ENCODE data around the gene STARD7.

Gene STARD7

DNA sequence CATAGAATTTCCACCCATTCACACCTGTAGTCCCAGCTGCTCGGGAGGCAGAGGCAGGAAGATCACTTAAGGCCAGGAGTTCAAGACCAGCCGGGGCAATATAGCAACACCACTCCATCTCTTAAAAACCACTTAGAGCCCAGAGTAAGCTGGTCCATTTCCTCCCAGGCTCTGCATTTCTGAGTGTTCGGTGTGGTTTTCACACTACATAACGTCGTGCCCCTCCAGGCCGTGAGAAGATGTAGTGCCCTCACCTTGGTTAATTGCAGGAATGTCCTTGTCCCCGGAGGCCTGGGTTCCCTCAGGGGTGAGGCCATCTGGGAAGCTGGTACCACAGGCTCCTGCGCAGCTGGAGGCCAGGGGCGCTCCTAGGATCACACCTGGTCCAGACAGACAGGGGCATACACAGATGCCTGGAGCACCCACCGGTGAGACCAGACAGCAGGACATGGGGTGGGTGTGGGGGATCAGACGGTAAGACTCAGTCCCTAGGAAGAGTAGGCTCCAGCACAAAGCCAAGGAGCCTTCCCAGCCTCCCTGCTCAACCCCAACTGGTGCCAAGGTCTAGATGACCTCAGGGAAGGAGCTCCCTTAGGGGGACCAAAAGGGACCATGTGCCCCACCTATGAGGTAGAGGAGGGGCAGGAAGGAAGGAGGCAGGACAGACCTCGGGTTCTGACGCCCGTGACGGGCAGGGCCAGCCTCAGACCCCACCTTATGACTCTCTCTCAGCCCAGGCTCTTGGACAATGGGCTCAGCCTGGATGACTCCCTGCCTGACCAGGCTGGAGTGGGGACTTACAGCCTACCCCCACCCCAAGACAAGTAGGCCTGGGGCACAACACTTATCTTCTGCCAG, 71.1 kb downstream of the STARD7 start:
- DNase-seq (ENCODE audit: low read depth in 1 of 2, low spot score in 1 of 2): no peak

DNA sequence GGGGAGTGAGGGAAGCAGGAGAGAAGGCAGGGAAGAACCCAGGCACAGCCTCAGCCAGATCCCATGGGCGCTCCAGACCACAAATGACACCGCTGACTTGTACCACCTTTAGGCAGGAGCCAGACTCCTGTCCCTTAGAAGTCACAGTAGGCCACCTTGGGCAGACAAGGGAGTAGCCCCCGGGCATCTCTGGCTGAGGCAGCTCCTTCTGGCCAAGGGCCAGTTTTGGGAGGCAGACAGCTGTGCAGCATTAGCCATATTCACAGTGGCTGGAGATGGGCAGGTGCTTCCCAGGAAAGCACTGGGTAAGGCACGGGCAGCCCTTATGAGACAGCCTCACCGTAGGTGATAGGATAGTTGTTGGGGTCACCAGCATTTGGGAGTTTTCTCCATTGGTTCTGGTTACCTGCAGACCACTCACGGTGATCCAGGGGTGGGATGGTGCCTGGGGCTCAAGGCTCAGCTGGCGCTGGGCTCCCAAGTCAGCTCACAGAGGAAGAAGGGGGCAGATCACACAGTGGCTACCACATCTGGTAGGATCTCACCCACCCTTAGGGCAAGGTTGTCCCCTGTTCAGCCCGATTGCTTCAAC, 72.4 kb downstream of the STARD7 start:
- DNase-seq (ENCODE audit: low read depth in 1 of 2, low spot score in 1 of 2): no peak

DNA sequence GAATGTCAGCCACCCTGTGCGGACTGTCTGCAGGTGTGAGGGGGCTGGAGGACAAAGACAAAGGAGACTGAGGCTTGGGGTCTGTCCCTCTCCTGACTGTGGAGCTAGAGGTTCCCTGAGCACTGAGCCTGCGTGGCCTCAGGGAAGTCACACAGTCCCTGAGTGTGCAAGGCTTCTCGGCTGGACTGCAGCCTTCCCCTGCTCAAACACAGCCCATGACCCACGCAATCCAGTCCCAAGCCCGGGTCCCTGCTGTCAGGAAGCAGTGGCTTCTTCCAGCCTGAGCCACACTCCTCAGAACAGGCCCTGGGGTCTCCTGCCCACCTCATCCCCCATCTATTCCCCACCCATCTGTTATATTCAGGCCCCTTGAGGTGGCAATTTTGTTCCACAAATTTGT, 73.0 kb downstream of the STARD7 start:
- DNase-seq (ENCODE audit: low read depth in 1 of 2, low spot score in 1 of 2): no peak

DNA sequence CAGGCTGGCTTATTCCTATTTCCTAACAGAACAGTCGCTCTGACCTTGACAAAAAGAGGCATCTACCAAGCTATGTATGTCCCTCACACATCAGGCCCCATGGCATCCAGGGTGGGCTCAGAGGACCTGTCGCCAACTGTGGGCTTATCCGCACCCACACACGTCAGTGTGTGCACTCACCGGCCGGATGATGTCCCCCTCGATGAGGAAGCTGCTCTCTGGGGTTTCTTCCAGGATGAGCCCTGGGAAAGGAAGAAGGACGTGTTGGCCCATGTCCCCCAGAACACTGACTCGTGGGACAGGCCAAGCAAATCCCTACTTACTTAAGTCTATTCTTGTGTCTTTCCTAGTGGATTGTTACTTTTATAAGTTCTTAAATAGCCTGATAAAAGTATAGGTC, 73.5 kb downstream of the STARD7 start:
- no peak for DNase-seq (ENCODE audit: low read depth in 1 of 2, low spot score in 1 of 2)

All from activated T-helper 1 cell treated with anti-CD3 and anti-CD28 coated beads, Interleukin-2, amount 50 U/mL, for 16 hours (primary cell).